NCI-H82 treated with DMSO at 0.1 percent for 48 hours (cell line): ENCODE data around the gene VPS13D.
A peak's percentile ranks its signal among the peaks of the same experiment; 100 is the strongest.
"Not testable (repeated sequence)": the region's sequence is repeated elsewhere in the genome, so short reads cannot be mapped to it uniquely, and the experiment has no call there.

Source experiments
- DNase-seq: peaks from one replicate; lab custom pipeline; 2025; ENCODE audit not compliant: unreplicated experiment; lab: John Stamatoyannopoulos, UW

Gene VPS13D

GRCh38 chr1:12370333-12370975 lies 140.6 kb downstream of the VPS13D start:
- peak; percentile 56 for DNase-seq

DNA sequence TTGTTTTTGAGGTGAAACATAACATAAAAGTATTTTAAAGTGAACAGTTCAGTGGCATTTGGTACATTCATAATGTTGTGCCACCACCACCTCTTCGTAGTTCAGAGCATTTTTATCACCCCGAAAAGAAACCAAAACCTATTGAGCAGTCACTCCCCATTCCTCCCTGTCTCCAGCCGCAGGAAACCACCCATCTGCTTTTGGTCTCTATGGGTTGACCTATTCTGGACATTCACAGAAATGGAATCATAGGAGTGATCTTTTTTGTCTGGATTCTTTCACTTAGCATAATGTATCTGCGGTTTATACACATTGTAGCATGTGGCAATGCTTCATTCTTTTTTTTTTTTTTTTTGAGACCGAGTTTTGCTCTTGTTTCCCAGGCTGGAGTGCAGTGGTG lies 141.2 kb downstream of the VPS13D start:
- no peak for DNase-seq

DNA sequence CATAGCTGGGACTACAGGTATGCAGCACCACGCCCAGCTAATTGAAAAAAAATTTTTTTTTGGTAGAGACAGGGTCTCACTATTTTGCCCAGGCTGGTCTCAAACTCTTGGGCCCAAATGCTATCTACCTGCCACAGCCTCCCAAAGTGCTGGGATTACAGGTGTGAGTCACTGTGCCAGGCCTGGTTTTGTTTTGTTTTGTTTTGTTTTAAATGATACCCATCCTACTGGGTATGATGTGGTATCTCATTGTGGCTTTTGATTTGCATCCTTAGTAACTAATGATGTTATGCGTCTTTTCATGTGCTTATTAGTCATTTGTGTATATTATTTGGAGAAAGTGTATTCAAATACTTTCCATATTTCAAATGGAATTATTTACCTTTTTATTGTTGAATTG lies 142.3 kb downstream of the VPS13D start:
- DNase-seq = no peak

- no peak for DNase-seq
Observed at GRCh38 chr1:12372761-12373160, 142.9 kb downstream of the VPS13D start.

- DNase-seq = no peak
Observed at GRCh38 chr1:12375133-12375829, 145.5 kb downstream of the VPS13D start.

DNA sequence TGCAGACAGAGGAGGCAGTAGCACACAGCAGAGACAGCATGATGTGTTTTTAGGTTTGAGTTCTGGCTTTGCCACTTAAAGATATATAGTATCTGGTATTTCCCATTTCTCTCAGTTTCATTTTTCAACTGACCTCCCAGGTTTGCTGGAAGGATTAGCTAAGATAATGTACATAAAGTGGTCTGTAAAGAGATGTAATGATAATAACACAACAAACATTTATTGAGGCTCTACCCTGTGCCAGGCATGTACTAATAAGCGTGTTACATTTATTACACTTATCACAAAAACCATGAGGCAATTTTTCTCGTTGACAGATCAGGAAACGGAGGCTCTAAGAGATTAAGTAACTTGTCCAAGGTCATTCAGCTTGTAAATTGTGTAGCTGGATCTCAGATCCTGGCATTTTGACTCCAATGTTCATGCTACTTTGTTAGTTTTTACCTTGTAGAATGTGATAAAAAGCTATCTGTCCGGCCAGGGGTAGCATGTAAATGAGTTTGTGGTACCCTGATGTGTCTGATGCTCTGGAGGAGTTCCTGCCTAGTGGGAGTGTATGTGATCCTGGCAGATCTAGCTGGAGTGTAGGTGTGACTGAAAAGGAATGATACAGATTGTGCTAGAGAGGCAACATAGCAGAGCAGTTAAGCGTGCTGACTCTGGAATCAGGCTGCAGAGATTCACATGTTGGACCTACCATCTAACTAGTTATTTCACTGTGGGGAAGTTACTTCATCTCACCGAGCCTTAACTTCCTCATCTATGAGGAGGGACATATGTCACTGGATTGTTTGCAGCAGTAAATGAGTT lies 146.6 kb downstream of the VPS13D start:
- no peak for DNase-seq

DNA sequence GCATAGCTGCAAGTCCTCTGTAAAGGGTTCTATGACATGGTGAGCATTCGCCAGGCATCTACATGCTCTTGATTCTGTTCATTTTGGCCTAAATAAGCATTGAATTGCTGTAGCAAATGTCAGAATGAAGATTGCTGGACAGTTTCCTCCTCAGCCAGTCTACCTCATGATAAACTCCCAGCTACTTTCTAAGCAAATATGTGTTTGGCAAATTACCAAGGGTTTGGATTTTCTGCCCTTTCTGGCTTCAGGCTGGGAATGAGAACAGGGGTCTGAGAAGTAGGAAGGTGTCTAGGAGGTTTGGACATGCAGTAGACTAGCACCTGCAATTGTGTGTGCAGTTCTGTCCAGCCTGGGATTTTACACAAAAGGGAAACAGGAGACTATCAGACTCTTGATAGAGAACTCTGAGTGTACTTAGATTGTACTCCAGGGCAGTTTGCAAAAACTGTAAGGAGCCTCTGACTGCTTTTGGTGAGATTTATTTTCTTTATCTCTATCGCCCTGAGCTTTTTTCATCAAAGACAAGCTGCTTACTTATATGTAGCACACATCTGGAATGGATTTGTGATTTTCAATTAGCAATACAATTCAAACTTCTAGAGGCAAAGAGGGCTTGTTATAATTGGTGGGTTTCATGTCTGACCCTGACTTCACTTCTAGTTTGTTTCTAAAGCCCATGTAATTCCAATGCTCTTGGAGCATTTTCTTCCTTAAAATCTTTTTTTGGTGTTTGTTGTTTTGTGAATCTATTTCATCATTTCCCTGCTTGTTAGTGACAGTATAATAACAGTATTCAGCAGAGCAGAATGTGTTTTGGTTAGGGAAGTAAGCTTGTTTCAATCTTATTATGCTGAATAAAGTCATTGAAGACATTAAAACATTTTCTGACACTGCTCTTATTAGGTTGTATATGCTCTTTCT lies 150.8 kb downstream of the VPS13D start:
- DNase-seq = no peak

GRCh38 chr1:12383001-12383400 lies 153.2 kb downstream of the VPS13D start:
- DNase-seq = no peak

DNA sequence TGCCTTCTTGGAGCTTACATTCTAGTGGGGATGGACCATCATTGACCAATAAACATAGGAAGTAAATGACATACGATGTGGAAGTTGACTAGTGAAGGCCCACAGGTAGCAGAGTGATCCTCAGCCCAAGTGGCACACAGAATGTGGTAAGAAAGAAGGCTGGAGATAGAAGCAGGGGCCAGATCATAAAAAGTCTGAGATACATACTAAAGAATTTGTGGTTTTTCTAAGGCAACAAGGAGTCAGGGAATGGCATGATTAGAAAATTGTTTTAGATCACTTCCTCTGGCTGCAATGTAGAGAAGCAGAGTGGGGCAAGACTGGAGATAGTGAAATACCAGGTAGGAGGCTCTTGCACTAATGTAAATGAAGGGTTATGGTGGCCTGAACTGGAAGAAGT lies 154.0 kb downstream of the VPS13D start:
- no peak for DNase-seq

DNA sequence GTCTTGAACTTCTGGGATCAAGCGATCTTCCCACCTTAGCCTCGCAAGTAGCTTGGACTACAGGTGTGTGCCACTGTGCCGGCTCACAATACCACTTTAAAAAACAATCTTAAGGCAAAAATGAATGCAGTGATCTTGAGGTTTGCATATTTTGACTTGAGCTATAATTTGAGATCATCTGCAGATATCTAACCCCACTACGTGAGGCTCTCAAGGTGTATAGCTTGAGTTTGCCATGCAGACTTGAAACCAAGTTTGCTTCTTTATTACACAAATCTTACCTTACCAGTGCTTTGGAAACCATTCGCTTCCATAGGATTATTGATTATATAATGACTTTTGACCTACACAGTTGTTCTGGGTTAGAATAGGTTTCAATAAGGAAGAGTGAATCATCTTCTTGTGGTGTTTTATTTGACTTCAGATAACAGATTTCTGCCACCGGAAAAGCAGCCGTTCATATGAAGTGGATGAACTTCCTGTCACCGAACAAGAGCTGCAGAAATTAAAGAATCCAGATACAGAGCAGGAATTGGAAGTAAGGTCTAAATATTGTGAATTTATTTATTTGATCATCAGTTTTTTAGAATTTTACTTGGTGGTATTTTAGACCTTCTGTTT lies 155.1 kb downstream of the VPS13D start:
- DNase-seq = no peak

- DNase-seq = no peak
Observed at GRCh38 chr1:12386130-12386529, 156.3 kb downstream of the VPS13D start.

DNA sequence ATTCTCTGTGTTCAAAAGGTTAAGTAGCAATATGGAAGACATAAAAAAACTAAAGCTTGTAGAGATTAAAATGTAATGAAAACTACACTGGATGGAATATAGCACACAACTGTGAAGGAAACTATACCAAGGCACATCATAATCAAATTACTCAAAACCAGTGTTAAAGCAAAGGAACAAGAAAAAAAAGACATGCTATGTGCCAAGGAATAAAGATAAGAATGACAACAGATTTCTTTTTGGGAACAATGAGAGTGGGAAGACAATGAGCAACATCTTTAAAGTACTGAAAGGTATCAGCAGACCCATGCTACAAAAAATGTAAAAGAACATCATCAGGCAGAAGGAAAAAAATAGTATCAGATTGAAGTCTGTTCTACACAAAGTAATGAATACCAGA lies 157.8 kb downstream of the VPS13D start:
- DNase-seq = no peak

DNA sequence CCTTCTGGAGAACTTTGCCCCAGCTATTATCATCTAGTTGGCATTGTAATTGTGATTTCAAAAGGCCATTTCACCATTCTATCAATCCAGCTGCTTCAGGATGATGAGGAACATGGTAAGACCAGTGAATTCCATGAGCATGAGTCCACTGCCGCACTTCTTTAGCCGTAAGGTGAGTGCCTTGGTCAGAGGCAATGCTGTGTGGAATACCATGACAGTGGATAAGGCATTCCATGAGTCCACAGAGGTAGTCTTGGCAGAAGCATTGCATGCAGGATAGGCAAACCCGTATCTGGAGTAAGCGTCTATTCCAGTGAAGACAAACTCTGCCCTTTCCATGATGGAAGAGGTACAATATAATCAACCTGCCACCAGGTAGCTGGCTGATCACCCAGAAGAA lies 160.5 kb downstream of the VPS13D start:
- not testable (repeated sequence) for DNase-seq

GRCh38 chr1:12397462-12398450 lies 167.9 kb downstream of the VPS13D start:
- no peak for DNase-seq

GRCh38 chr1:12398479-12398878 lies 168.6 kb downstream of the VPS13D start:
- no peak for DNase-seq

- DNase-seq = no peak
Observed at GRCh38 chr1:12400027-12400693, 170.3 kb downstream of the VPS13D start.

DNA sequence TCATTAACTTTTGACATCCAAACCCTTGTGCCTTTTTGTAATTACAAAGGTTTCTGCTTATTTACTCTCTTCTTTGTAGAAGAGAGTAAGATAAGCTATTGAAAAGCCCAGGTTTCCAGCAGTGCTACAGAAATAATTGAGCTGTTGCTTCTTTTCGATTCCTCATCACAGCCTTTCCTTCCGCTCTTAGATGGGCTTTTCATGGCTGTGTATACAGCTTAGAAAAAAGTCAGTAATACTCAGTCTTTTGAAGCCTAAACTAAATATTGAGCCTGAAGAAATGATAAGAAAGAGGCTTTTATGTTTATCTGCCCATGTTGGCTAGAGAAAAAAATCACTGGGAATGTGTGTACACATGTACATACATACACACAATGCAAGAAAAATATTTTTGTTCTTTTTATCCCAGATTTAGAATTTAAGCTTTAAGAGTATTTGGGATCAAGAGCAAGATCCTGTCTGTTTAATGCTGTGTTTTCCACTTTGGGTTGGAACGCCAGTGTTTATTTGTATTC lies 172.4 kb downstream of the VPS13D start:
- no peak for DNase-seq

DNA sequence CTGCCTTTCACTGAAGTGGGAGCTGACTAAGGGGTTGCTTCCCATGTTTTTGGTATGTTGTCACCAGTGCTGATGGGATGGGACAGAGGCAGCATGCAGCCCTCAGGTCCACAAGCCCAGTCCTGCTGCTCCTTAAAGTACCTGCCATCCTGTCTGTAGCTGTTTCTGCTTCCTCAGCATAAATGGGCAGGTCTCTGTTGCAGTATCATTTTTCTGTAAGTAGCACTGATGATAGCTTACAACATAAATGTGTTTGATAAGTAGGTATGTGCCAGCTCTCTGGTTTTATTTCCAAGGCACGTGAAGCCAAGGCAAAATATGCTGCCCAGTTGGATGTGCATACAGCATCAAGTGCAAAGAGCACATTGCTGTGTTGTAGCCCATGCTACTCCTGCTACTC lies 173.0 kb downstream of the VPS13D start:
- no peak for DNase-seq

DNA sequence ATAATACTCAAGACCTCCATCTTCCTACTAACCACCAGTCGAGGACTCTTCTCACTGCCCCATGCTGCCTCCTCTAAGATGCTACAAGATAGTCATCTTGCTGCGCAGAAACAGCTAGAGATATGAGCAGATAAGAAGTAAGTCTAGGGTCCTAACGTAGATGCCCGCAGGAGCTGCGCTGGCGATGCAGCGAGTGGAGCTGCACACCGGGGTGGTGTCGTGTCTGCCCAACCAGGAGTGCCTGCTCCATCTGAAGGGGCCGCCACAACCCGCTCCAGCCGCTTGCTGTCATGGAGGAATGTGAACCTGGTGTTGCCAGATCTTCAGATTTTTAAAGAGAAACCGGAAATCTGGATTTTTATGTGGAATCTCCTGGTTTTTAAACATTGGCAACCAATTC lies 175.1 kb downstream of the VPS13D start:
- DNase-seq = no peak
